ENCODE results near the gene ZNF74.
A peak's percentile ranks its signal among the peaks of the same experiment; 100 is the strongest.
"Not testable (repeated sequence)": the region's sequence is repeated elsewhere in the genome, so short reads cannot be mapped to it uniquely, and the experiment has no call there.

ZNF74 gene

DNA sequence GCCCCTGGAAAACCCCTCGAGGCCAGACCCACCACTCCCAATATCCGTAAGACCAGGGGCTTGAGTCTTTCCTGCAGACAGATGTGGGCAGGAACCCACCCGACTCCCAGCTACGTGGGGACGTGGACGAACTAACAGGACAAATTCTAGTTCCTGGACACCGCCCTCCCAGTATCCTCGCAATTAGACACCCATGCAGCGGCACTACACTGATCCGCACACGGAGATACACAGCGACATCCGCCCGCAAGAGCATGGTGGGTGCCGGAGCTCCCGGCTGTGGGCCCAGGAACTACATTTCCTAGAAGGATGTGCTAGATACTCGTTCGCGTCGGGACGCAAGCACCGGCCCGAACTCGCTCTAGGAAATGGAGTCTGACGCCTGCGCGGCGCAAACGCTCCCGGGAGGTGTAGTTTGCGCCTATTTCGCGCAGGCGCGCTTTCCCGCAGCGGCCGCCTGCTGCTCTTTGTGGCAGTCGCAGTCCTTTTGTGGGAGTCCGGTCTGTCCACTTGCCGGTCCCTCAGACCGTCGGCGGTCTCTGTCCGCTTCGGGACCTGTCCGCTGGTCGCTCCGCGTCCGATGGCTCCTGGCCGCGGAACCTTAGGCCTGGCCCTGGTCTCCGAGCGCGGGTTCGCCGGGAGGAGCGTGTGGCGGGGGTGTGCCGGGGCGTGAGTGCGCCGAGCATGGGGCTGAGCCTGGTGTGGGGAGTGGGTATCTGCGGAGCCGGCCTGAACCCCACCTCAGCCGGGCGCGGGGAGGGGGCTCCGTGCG is at the start of gene ZNF74:
TSS of gene ZNF74 (plus strand) at position 447 of the 772 bp plus-strand sequence. CDS start 478 bp downstream, outside the sequence.
- DNase-seq, result peak; percentile 83

DNA sequence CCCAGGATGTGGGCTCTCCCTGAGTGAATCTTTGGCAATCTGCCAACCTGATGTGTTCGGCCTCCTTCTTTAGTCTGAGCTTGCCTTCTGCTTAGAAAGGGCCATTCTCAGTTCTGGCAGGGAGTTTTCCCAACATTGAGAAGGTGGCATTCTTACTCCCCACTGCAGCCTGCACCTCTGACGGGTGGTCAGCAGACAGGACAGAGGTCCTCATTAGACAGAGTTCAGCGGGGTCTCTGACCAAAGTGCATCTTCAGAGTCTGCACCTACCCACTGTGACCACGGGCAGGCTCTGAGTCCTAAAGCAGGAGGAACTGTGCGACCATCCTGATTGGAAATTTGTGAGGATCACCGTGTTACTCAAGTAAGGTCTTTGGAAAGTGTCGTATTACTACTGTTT is 47.4 kb upstream of the ZNF74 start:
- DNase-seq, result not testable (repeated sequence)

DNA sequence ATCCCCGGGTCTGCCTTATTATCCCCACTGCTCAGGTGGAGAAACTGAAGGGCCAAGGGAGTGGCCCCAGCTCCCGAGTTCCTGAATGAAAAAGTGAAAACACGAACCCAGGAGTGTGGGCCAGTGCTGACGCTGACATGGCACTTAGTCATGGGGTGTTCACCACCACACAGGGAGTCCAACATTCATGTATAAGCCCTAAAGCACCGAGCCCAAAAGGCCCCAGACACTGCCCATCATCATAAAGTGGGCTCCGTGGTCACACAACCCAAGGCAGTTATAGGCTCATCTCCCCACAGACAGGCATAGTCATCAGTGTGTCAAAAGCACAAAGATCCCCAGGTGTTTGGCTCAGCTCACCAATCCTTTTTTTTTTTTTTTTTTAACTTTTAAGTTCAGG is 41.4 kb upstream of the ZNF74 start:
- DNase-seq, result not testable (repeated sequence)

DNA sequence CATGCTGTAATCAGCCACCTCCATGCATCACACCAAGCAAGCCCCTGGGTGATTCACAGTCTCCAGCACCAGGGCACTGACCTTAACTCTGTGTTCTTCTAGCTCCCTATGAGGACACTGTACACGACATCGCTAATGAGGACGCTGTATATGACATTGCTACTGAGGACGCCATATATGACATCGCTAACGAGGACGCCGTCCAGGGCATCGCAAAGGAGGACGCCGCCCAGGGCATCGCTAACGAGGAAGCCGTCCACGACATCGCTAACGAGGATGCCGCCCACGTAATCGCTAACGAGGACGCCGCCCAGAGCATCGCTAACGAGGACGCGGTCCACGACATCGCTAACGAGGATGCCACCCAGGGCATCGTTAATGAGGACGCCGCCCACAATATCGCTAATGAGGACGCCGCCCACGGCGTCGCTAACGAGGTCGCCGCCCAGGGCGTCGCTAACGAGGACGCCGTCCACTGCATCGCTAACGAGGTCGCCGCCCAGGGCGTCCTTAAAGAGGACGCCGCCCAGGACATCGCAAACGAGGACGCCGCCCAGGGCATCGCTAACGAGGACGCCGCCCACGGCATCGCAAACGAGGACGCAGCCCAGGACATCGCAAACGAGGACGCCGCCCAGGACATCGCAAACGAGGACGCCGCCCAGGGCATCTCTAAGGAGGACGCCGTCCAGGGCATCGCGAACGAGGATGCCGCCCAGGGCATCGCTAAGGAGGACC is 39.5 kb upstream of the ZNF74 start:
- no peak for DNase-seq

DNA sequence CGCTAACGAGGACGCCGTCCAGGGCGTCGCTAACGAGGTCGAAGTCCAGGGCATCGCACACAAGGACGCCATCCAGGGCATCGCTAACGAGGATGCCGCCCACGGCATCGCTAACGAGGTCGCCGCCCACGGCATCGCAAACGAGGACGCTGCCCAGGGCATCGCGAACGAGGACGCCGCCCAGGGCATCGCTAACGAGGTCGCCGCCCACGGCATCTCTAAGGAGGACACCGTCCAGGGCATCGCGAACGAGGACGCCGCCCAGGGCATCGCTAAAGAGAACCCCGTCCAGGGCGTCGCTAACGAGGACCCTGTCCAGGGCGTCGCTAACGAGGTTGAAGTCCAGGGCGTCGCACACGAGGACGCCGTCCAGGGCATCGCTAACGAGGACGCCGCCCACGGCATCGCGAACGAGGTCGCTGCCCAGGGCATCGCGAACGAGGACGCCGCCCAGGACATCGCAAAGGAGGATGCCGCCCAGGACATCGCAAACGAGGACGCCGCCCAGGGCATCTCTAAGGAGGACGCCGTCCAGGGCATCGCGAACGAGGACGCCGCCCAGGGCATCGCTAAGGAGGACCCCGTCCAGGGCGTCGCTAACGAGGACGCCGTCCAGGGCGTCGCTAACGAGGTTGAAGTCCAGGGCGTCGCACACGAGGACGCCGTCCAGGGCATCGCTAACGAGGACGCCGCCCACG is 37.9 kb upstream of the ZNF74 start:
- DNase-seq, result not testable (repeated sequence)

DNA sequence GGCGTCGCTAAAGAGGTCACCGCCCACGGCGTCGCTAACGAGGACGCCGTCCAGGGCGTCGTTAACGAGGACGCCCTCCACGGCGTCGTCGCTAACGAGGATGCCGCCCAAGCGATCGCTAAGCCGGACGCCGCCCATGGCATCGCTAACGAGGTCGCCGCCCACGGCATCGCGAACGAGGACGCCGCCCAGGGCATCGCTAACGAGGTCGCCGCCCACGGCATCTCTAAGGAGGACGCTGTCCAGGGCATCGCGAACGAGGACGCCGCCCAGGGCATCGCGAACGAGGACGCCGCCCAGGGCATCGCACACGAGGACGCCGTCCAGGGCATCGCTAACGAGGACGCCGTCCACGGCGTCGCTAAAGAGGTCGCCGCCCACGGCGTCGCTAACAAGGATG is 37.0 kb upstream of the ZNF74 start:
- DNase-seq, result not testable (repeated sequence)

DNA sequence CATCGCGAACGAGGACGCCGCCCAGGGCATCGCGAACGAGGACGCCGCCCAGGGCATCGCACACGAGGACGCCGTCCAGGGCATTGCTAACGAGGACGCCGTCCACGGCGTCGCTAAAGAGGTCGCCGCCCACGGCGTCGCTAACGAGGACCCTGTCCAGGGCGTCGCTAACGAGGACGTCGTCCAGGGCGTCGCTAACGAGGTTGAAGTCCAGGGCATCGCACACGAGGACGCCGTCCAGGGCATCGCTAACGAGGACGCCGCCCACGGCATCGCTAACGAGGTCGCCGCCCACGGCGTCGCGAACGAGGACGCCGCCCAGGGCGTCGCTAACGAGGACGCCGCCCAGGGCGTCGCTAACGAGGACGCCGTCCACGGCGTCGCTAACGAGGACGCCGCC is 36.0 kb upstream of the ZNF74 start:
- not testable (repeated sequence) for DNase-seq

DNA sequence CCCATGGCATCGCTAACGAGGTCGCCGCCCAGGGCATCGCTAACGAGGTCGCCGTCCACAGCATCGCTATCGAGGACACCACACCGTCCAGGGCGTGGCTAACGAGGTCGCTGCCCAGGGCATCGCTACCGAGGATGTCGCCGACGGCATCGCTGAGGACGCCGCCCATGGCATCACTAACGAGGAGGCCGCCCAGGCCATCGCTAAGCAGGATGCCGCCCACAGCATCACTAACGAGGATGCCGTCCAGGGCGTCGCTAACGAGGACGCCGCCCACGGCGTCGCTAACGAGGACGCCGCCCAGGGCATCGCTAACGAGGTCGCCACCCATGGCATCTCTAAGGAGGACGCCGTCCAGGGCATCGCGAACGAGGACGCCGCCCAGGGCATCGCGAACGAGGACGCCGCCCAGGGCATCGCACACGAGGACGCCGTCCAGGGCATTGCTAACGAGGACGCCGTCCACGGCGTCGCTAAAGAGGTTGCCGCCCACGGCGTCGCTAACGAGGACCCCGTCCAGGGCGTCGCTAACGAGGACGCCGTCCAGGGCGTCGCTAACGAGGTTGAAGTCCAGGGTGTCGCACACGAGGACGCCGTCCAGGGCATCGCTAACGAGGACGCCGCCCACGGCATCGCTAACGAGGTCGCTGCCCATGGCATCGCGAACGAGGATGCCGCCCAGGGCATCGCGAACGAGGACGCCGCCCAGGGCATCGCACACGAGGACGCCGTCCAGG is 35.3 kb upstream of the ZNF74 start:
- DNase-seq, result not testable (repeated sequence)

DNA sequence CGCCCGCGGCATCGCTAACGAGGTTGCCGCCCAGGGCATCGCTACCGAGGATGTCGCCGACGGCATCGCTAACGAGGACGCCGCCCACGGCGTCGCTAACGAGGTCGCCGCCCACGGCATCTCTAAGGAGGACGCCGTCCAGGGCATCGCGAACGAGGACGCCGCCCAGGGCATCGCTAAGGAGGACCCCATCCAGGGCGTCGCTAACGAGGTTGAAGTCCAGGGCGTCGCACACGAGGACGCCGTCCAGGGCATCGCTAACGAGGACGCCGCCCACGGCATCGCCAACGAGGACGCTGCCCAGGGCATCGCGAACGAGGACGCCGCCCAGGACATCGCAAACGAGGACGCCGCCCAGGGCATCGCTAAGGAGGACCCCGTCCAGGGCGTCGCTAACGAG is 33.7 kb upstream of the ZNF74 start:
- DNase-seq, result not testable (repeated sequence)

DNA sequence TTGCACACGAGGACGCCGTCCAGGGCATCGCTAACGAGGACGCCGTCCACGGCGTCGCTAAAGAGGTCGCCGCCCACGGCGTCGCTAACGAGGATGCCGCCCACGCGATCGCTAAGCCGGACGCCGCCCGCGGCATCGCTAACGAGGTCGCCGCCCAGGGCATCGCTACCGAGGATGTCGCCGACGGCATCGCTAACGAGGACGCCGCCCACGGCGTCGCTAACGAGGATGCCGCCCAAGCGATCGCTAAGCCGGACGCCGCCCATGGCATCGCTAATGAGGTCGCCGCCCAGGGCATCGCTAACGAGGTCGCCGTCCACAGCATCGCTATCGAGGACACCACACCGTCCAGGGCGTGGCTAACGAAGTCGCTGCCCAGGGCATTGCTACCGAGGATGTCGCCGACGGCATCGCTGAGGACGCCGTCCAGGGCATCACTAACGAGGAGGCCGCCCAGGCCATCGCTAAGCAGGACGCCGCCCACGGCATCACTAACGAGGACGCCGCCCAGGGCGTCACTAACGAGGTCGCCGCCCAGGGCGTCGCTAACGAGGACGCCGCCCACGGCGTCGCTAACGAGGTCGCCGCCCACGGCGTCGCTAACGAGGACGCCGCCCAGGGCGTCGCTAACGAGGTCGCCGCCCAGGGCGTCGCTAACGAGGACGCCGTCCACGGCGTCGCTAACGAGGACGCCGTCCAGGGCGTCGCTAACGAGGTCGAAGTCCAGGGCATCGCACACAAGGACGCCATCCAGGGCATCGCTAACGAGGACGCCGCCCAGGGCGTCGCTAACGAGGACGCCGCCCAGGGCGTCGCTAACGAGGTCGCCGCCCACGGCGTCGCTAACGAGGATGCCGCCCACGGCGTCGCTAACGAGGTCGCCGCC is 32.8 kb upstream of the ZNF74 start:
- DNase-seq, result not testable (repeated sequence)

DNA sequence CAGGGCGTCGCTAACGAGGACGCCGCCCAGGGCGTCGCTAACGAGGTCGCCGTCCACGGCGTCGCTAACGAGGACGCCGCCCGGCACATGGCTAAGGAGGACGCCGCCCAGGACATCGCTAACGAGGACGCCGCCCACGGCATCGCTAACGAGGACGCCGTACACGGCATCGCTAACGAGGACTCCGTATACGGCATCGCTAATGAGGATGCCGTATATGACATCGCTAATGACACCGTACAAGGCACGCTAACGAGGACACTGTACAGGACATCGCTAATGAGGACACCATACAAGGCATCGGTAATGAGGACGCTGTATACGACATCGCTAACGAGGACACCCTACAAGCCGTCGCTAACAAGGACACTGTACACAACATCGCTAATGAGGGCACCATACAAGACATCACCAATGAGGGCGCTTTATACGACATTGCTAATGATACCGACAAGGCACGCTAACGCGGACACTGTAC is 32.2 kb upstream of the ZNF74 start:
- DNase-seq, result not testable (repeated sequence)

DNA sequence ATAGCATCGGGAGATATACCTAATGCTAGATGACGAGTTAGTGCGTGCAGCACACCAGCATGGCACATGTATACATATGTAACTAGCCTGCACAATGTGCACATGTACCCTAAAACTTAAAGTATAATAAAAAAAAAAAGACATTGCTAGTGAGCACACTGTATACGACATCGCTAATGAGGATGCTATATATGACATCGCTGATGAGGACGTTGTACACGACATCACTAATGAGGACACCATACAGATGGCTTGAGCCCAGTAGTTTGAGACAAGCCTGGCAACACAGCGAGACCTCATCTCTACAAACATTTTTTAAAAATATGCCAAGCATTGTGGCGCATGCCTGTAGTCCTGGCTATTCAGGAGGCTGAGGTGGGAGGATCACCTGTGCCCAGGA is 31.5 kb upstream of the ZNF74 start:
- not testable (repeated sequence) for DNase-seq

DNA sequence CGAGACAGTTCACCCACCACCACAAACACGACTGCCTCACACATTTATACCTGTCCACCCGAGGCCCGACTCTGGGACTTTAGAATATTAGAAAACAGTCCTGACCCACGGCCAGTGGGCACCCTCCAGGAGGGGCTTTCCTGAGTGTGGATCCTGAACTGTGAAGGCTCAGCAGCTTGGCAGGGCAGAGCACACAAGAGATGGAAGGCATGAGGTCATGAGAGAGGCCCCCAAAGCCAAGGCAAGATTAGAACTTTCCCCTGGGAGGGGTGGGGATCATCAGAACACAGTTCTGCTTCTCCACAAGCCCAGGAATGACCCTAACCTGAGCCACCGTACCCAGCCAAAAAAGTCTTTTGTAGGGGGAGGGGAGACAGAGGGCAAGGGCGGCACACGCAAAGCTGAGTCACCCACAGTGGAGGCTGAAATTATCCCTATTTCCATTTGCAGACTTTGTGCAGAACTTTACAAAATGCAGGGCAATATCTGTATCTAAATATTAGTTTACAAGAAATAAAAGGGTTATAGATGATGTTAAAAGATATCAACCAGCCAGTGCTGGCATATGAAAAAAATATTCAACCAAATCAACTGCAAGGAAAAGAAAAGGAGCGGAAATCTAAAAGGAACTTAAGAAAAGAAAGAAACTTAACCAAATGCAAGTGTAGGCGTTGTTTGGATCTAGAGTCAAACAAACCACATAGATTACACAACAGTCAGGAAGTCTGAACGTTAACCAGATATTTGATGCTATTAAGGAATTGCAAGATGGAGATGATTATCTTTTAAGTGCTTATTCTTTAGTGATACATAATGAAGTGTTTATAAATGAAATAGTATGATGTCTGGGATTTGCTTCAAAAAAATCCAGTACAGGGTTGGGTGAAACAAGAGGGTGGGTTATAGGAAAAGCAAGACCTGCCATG is 29.4 kb upstream of the ZNF74 start:
- not testable (repeated sequence) for DNase-seq

DNA sequence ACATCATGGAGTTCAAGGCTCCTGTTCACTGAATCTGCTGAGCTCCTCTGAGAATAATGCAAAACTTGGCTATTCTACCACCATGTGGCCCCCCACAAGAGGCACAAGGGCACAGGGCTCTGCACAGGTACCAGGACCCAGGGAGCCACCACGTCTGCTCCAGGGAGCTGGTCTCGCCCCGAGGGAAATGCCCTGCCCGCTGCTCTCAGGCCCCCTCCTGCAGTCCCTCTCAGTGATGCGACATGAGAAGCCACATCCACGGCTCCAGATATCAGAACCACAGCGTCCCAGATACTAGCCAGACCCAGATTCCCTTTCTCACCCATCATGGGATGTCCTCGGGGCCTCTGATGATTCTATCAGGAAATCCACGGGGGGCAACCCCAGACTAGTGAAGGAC is 27.1 kb upstream of the ZNF74 start:
- DNase-seq, result not testable (repeated sequence)

DNA sequence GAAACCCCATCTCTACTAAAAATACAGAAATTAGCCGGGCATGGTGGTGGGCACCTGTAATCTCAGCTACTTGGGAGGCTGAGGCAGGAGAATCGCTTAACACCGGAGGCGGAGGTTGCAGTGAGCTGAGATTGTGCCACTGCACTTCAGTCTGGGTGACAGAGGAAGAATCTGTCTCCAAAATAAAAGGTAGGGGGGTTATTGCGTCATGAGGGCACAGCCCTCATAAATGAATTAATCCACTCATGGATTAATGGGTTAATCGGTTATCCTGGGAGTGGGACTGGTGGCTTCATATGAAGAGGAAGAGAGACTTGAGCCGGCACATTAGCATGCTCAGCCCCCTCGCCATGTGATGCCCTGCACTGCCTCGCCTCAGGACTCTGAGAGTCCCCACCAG is 25.1 kb upstream of the ZNF74 start:
- not testable (repeated sequence) for DNase-seq

DNA sequence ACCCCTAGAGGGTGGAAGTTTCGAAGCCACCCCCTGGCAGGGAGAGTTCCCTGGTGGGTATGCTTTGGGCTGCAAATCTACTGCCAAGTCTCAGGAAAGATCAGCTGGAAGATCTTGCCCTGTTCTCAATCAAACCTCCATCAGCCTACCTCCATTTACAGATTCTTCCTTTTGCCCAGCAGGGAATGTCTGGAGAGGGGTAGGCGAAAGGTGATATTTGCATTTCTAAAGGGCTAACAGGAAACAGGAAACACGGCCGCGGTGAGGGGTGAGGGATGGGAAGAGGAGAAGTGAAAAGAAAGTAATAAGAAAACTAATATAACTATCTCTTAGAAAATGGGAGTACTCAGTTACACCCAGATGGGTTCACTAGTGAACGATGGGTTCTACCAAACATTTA is 22.3 kb upstream of the ZNF74 start:
- not testable (repeated sequence) for DNase-seq

DNA sequence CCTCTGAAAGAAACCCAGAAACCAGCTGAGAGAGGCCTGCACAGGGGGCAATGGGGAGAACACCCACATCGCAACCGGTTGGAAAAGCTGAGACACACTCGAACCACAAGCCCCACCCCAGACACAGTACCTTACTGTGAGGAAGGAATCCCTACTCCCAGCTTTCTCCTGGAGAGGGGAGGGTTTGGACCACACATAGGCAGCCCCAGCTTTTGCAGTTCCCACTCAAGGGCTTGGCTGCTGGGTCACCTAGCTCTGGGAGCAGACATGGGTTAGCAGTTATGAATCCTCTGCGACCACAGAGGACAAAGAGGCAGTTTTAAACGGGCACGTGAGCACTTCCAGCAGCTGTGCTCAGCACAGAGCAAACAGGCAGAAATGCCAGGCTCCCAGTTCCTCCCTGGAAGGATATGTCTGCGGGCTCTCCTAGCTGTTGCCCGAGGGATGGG is 21.5 kb upstream of the ZNF74 start:
- DNase-seq, result not testable (repeated sequence)

DNA sequence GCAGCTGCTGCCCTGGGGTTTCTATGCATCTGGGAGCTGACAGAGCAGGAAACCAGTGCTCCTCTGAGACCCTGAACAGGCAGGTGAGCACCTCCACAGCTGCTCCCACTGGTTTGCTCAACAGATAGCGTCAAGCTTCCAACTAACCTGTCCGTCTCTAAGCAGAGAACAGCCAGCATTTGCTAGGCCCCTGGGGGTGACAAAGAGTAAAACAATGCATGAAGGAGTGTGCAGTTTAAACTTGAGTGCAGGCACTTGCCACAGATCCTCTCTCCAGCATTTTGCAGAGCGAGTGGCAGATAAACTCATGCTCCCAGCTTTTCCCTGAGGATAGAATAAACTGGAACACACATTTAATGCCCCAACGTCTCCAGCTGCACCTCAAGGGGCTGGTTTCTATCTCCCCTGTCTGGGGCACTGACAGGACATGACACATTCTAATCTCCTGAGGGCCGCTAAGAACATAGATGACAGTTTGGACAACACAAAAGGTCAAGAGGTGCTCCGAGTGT is 20.7 kb upstream of the ZNF74 start:
- DNase-seq, result not testable (repeated sequence)

DNA sequence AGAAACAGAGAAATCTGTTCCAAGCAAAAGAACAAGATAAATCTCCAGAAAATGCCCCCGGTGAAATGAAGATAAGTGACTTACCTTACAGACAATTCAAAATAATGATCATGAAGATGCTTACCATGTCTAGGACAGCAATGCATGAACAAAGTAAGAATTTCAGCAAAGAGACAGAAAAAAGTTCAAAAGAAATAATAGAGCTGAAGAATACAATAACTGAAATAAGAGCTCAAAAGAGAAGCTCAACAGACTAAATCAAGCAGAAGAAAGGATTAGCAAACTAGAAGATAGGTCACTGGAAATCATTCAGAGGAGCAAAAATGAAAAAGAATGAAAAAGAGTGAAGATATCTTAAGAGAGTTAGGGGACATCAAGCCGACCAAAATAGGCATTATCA is 19.8 kb upstream of the ZNF74 start:
- DNase-seq, result not testable (repeated sequence)

DNA sequence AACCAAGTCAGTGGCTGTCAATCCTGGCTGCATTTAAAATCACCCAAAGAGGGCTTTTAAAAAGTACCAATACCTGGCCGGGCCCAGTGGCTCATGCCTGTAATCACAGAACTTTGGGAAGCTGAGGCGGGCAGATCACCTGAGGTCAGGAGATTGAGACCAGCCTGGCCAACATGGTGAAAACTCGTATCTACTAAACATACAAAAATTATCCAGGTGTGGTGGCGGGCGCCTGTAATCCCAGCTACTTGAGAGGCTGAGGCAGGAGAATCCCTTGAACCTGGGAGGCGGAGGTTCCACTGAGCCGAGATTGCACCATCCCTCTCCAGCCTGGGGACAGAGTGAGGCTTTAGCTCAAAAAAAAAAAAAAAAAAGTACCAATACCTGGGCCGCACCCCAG is 17.7 kb upstream of the ZNF74 start:
- not testable (repeated sequence) for DNase-seq
